DOHH2 (cell line): ENCODE measurements around the gene THRSP.
"Not testable (repeated sequence)": the region's sequence is repeated elsewhere in the genome, so short reads cannot be mapped to it uniquely, and the experiment has no call there.

Experiments used
- H3F3A ChIP-seq: fragments of 200-600 bp; sonication (generic), shearing (Covaris generic); 2 replicates; pipeline ENCODE4 v1.6.0; 2016; ENCODE audit warnings: antibody characterized with exemption, mild to moderate bottlenecking; ENCODE audit not compliant: control insufficient read depth, insufficient read depth
- H3K27ac ChIP-seq: fragments of 200-600 bp; sonication (generic); 2 replicates; pipeline ENCODE4 v1.5.1; 2014; ENCODE audit warnings: low read depth, mild to moderate bottlenecking, low read length, moderate library complexity
- H3K27me3 ChIP-seq: fragments of 200-600 bp; sonication (generic); 2 replicates; pipeline ENCODE4 v1.6.1; 2014; ENCODE audit warnings: mild to moderate bottlenecking, low read length, mixed read lengths; ENCODE audit not compliant: control insufficient read depth
- H3K36me3 ChIP-seq: fragments of 200-600 bp; sonication (generic); 2 replicates; pipeline ENCODE4 v1.6.1; 2014; ENCODE audit warnings: mild to moderate bottlenecking, low read length, moderate library complexity, mixed read lengths; ENCODE audit not compliant: control insufficient read depth
- H3K4me1 ChIP-seq: fragments of 200-600 bp; sonication (generic); 2 replicates; pipeline ENCODE4 v1.6.1; 2014; ENCODE audit warnings: mild to moderate bottlenecking, low read length, mixed read lengths; ENCODE audit not compliant: control insufficient read depth
- H3K4me2 ChIP-seq: fragments of 200-600 bp; sonication (generic); 2 replicates; pipeline ENCODE4 v1.6.0; 2014; ENCODE audit warnings: mild to moderate bottlenecking, low read length, moderate library complexity
- H3K4me3 ChIP-seq: fragments of 200-600 bp; sonication (generic); 2 replicates; pipeline ENCODE4 v1.5.1; 2014; ENCODE audit warnings: mild to moderate bottlenecking, low read length, mixed read lengths
- H3K79me2 ChIP-seq: fragments of 200-600 bp; sonication (generic); 2 replicates; pipeline ENCODE4 v1.6.1; 2014; ENCODE audit warnings: mild to moderate bottlenecking, low read length, mixed read lengths; ENCODE audit not compliant: control insufficient read depth
- H3K9me2 ChIP-seq: fragments of 200-600 bp; sonication (generic); replicated peaks from 2 replicates; pipeline ENCODE4 v1.6.1; 2014; ENCODE audit warnings: mild to moderate bottlenecking, low read length, mixed read lengths; ENCODE audit not compliant: control insufficient read depth
- H3K9me3 ChIP-seq: fragments of 200-600 bp; sonication (generic); 2 replicates; pipeline ENCODE4 v1.6.1; 2014; ENCODE audit warnings: antibody characterized with exemption, low read length, mixed read lengths; ENCODE audit not compliant: control insufficient read depth, insufficient read depth
- H4K20me1 ChIP-seq: fragments of 200-600 bp; sonication (generic); 2 replicates; pipeline ENCODE4 v1.6.0; 2014; ENCODE audit warnings: low read depth, mild to moderate bottlenecking, antibody characterized with exemption, low read length, moderate library complexity; ENCODE audit not compliant: control insufficient read depth, insufficient read depth
- EZH2phosphoT487 ChIP-seq: fragments of 200-600 bp; sonication (generic); IDR thresholded peaks from 2 replicates; pipeline ENCODE4 v1.6.1; 2017; ENCODE audit warnings: borderline replicate concordance, mild to moderate bottlenecking, antibody characterized with exemption, low read length, moderate library complexity, mixed read lengths
- TF ChIP-seq, protein P1 (sequence below): fragments of 200-600 bp; sonication (generic); IDR thresholded peaks from one replicate; pipeline ENCODE4 v1.5.1; 2014; ENCODE audit warnings: antibody characterized with exemption, mild to moderate bottlenecking, low read depth, low read length; ENCODE audit not compliant: poor library complexity, severe bottlenecking

Gene THRSP

DNA sequence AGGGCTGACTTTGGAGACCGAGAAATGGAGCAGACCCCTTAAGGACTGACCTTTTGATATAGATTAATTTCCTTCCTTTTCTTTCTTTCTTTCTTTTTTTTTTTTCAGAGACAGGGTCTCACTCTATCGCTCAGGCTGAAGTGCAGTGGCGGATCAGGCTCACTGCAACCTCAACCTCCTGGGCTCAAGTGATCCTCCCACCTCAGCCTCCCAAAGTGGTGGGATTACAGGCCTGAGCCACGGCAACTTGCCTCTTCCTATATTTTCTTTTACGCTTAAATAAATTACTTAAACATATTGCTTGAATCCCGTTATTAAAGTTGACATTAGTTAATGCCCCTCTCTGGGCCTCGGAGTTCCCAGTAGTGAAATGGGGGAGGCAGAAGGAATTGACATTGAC, 40.2 kb upstream of the THRSP start:
- no peak overlapping the region for H3K4me3 ChIP-seq
- no peaks in the 10 kb centered on the region for H3K36me3 ChIP-seq
- H3F3A ChIP-seq = no peaks in the 10 kb centered on the region
- no peaks in the 10 kb centered on the region for H3K9me2 ChIP-seq
- H3K4me1 ChIP-seq = no peaks in the 10 kb centered on the region
- no peaks in the 10 kb centered on the region for H4K20me1 ChIP-seq
- no peak overlapping the region for H3K4me2 ChIP-seq
- H3K9me3 ChIP-seq = no peaks in the 10 kb centered on the region
- no peak overlapping the region for H3K27ac ChIP-seq
- no peak for TF ChIP-seq EZH2phosphoT487
- TF ChIP-seq, protein P1, sequence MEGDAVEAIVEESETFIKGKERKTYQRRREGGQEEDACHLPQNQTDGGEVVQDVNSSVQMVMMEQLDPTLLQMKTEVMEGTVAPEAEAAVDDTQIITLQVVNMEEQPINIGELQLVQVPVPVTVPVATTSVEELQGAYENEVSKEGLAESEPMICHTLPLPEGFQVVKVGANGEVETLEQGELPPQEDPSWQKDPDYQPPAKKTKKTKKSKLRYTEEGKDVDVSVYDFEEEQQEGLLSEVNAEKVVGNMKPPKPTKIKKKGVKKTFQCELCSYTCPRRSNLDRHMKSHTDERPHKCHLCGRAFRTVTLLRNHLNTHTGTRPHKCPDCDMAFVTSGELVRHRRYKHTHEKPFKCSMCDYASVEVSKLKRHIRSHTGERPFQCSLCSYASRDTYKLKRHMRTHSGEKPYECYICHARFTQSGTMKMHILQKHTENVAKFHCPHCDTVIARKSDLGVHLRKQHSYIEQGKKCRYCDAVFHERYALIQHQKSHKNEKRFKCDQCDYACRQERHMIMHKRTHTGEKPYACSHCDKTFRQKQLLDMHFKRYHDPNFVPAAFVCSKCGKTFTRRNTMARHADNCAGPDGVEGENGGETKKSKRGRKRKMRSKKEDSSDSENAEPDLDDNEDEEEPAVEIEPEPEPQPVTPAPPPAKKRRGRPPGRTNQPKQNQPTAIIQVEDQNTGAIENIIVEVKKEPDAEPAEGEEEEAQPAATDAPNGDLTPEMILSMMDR = no peak
- peaks cover 8% of the 10 kb centered on the region; the same call in 1 of the 2 replicates for H3K27me3 ChIP-seq
- no peaks in the 10 kb centered on the region for H3K79me2 ChIP-seq

DNA sequence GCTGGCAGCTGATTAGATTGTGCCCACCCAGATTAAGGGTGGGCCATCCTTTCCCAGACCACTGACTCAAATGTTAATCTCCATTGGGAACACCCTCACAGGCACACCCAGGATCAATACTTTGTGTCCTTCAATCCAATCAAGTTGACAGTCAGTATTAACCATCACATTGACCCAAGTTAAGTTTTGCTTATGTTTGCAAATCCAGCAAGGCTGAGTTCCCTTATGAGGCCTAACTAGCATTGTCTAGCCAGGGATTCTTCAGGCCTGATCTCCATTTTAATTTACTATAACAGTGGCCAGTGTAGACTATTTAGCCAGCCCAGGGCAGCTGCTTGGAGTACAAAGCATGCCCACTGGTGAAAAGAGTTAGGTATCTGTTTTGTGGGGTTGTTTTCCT, 38.3 kb upstream of the THRSP start:
- H3K79me2 ChIP-seq = no peaks in the 10 kb centered on the region
- no peaks in the 10 kb centered on the region for H3K4me1 ChIP-seq
- no peaks in the 10 kb centered on the region for H4K20me1 ChIP-seq
- no peaks in the 10 kb centered on the region for H3F3A ChIP-seq
- TF ChIP-seq EZH2phosphoT487 = no peak
- TF ChIP-seq, protein P1 = no peak
- H3K36me3 ChIP-seq = no peaks in the 10 kb centered on the region
- no peaks in the 10 kb centered on the region for H3K9me2 ChIP-seq
- no peak overlapping the region for H3K4me3 ChIP-seq
- H3K27ac ChIP-seq = no peak overlapping the region
- peaks cover 8% of the 10 kb centered on the region; the same call in 1 of the 2 replicates for H3K27me3 ChIP-seq
- no peaks in the 10 kb centered on the region for H3K9me3 ChIP-seq
- H3K4me2 ChIP-seq = no peak overlapping the region

DNA sequence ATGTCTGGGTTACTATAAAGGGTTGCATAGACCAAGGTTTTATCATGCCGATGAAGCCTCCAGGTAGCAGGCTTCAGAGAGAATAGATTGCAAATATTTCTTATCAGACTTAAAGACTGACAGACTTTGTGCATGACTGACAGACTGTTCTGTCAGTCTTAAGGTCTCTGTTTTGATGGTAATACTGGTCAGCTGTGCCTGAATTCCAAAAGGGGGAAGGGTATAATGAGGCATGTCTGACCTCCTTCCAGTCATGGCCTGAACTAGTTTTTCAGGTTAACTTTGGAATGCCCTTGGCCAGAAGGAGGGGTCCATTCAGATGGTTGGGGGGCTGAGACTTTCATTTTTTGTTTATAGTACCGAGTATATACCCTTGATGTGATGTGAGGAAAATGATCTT, 35.9 kb upstream of the THRSP start:
- H3K79me2 ChIP-seq = no peaks in the 10 kb centered on the region
- no peak overlapping the region for H3K4me2 ChIP-seq
- no peaks in the 10 kb centered on the region for H4K20me1 ChIP-seq
- H3K9me2 ChIP-seq = no peaks in the 10 kb centered on the region
- no peaks in the 10 kb centered on the region for H3K9me3 ChIP-seq
- H3K27me3 ChIP-seq = 0 out of 2 replicates have a peak, but pooled peaks cover 2% of the 10 kb centered on the region
- no peak for TF ChIP-seq EZH2phosphoT487
- TF ChIP-seq, protein P1 = no peak
- H3K4me3 ChIP-seq = no peak overlapping the region
- H3F3A ChIP-seq = no peaks in the 10 kb centered on the region
- H3K36me3 ChIP-seq = no peaks in the 10 kb centered on the region
- H3K4me1 ChIP-seq = no peaks in the 10 kb centered on the region
- no peak overlapping the region for H3K27ac ChIP-seq

DNA sequence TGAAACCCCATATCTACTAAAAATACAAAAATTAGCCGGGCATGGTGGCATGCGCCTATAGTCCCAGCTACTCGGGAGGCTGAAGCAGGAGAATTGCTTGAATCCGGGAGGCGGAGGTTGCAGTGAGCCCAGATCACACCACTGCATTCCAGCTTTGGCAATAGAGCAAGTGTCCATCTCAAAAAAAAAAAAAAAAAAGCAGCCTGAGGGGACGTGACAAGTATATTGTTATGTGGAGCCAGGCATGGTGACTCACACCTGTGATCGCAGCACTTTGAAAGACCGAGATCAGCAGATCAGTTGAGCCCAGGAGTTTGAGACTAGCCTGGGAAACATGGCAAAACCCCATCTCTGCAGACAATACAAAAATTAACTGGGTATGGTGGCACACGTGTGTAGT, 35.2 kb upstream of the THRSP start:
- not testable (repeated sequence) for H3K27ac ChIP-seq, H3K4me2 ChIP-seq, H3F3A ChIP-seq, H3K4me1 ChIP-seq, H3K4me3 ChIP-seq, H4K20me1 ChIP-seq, H3K36me3 ChIP-seq, H3K9me2 ChIP-seq, H3K9me3 ChIP-seq, H3K27me3 ChIP-seq, H3K79me2 ChIP-seq
